Measurements from ENCODE around the gene NINJ2. TPM values are rescaled to one million over a fixed set of nuclear protein-coding genes. Genes with fewer than 3 reads are reported as not detected.
"Not testable (repeated sequence)": the region's sequence is repeated elsewhere in the genome, so short reads cannot be mapped to it uniquely, and the experiment has no call there.

Gene NINJ2
- total and polyA plus RNA-seq, 8 donors: 0.32 to 1.8 (median 0.68) TPM

DNA sequence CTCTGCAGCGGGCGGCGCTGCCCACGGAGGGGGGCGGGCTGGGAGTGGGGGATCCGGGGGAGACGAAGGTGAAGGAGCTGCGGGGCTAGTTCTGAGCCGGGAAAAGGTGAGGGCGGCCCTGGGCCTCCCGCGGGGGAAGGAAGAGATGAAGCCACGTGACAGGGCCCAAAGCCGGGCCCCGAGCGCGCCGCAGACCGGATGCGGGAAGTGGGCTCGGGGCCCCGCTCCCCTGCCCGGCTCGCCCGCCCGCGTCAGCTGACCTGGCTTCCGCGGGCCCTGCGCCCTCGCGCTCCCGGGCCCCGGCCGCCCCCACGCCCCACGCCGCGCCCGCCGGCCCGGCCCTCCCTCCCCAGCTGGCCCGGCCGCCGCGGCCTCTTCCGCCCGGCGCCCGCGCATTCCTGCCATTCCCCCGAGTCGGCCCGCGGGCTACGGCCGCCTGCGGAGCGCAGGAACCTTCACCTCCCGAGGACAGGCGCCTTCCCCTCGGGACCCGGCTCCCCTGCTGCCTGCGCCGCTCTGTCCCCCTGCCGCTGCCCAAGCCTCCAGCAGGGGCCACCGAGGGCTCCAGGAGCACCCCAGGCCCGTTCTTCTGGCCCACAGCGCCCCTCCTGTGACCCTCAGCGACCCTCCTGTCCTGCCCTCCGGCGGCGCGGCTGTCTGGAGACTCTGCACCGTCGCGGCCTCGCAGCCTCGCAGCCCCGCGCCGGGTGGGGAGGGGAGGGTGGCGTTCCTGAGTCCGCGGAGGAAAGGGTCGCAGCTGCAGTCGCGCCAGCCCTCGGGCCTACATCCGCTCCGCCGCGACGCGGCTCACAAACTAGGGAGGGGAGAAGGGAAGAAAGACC is 20.4 kb downstream of the NINJ2 start:
- Histone ChIP-seq H3K4me1 (no peaks in the 10 kb centered on the region), H3K27me3 (no peaks in the 10 kb centered on the region), H3K4me3 (peak overlapping the region; percentile 42 to 70 (median 56)), H3K36me3 (no peaks in the 10 kb centered on the region), H3K9me3 (no peaks in the 10 kb centered on the region), H3K27ac (peak overlapping the region; percentile 89 to 92 (median 90))
- intact Hi-C loops (cut with DNase I): no loop called here
- no peak for FAIRE-seq
- DNase-seq: peak; percentile 74 to 90 (median 82)
- WGBS, 2 donors: 1 to 2% methylated on average over 69 to 95 of the region's 95 CpGs
- TF ChIP-seq, protein P1, sequence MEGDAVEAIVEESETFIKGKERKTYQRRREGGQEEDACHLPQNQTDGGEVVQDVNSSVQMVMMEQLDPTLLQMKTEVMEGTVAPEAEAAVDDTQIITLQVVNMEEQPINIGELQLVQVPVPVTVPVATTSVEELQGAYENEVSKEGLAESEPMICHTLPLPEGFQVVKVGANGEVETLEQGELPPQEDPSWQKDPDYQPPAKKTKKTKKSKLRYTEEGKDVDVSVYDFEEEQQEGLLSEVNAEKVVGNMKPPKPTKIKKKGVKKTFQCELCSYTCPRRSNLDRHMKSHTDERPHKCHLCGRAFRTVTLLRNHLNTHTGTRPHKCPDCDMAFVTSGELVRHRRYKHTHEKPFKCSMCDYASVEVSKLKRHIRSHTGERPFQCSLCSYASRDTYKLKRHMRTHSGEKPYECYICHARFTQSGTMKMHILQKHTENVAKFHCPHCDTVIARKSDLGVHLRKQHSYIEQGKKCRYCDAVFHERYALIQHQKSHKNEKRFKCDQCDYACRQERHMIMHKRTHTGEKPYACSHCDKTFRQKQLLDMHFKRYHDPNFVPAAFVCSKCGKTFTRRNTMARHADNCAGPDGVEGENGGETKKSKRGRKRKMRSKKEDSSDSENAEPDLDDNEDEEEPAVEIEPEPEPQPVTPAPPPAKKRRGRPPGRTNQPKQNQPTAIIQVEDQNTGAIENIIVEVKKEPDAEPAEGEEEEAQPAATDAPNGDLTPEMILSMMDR (IDR thresholded peaks at IDR 0.05): peak in 1 of 4 donors; percentile 15
- ATAC-seq: peak; percentile 88 to 91 (median 88)

- H3K4me3 ChIP-seq; H3K27ac ChIP-seq; H3K36me3 ChIP-seq; H3K4me1 ChIP-seq; ATAC-seq; H3K27me3 ChIP-seq; H3K9me3 ChIP-seq; intact Hi-C loops (cut with DNase I); DNase-seq; FAIRE-seq: not testable (repeated sequence)
- WGBS, 2 donors: 96 to 97% methylated on average over 11 of the region's 11 CpGs
Measured at GRCh38 chr12:641321-641720, 21.9 kb downstream of the NINJ2 start.

DNA sequence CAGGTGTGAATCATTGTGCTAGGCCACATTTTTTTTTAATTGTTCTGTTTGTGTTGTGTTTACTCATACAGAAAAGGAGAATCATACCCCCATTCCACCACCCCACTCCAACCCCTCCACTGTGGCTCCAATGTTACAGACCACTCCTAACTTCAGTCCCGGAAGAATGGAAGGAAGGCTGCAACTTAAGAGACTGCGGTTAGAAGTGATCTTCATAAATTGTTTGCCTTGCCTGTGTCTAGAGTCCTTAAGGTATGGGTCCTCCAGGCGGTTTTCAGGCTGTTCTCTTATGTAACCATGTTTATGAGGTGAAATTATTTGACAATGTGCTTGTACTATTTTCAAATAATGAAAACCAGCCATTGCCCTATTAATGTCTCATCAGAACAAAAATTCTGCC is 22.5 kb downstream of the NINJ2 start:
- Histone ChIP-seq H3K4me3 (no peak overlapping the region), H3K27me3 (no peaks in the 10 kb centered on the region), H3K36me3 (no peaks in the 10 kb centered on the region), H3K4me1 (no peaks in the 10 kb centered on the region), H3K9me3 (no peaks in the 10 kb centered on the region), H3K27ac (no peak overlapping the region)
- no peak for FAIRE-seq
- DNase-seq: no peak
- no peak for ATAC-seq
- WGBS, 2 donors: 92 to 94% methylated on average over 3 of the region's 3 CpGs
- intact Hi-C loops (cut with DNase I): no loop called here
- TF ChIP-seq, protein P1 (IDR thresholded peaks at IDR 0.05): no peak

GRCh38 chr12:639988-640387 is 23.3 kb downstream of the NINJ2 start:
- DNase-seq: no peak
- ATAC-seq: no peak
- Histone ChIP-seq H3K4me3 (no peak overlapping the region), H3K9me3 (no peaks in the 10 kb centered on the region), H3K27me3 (no peaks in the 10 kb centered on the region), H3K27ac (no peak overlapping the region), H3K4me1 (no peaks in the 10 kb centered on the region), H3K36me3 (no peaks in the 10 kb centered on the region)
- 82 to 84% methylated on average over 5 of the region's 5 CpGs for WGBS, 2 donors
- no peak for FAIRE-seq
- TF ChIP-seq, protein P1 (IDR thresholded peaks at IDR 0.05): no peak
- intact Hi-C loops (cut with DNase I): no loop called here

GRCh38 chr12:639566-639965 is 23.7 kb downstream of the NINJ2 start:
- Histone ChIP-seq H3K4me1 (no peaks in the 10 kb centered on the region), H3K27ac (no peak overlapping the region), H3K36me3 (no peaks in the 10 kb centered on the region), H3K27me3 (no peaks in the 10 kb centered on the region), H3K9me3 (no peaks in the 10 kb centered on the region), H3K4me3 (no peak overlapping the region)
- intact Hi-C loops (cut with DNase I): no loop called here
- DNase-seq (no peak), ATAC-seq (no peak), FAIRE-seq (no peak)
- TF ChIP-seq, protein P1 (IDR thresholded peaks at IDR 0.05): no peak
- WGBS, 2 donors: 76 to 81% methylated on average over 5 of the region's 5 CpGs
